ENCODE data around the gene ILKAP. TPM values are rescaled to one million over a fixed set of nuclear protein-coding genes. Genes with fewer than 3 reads are reported as not detected.

ILKAP gene
- total RNA-seq, 1 experiment from 2014 or later = 59.6 TPM

DNA sequence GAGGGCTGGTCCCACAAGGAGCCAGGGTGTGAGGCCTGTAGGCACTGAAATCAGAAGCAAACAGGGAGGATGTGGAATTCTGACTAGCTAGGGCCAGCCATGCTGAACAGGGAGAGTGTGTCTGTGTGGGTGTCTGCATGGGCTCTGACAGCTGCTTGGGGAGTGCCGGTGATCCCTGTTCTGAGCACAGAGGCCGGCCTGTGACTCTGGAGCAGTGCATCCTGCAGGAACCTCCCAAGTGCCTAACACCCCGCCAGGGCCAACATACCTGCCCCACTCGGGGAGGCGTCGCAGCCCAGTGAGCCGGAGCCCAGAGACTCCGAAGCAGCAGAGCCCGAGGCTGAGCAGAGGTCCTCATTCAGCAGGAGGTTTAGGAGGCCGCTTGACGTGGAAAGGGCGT is 47.8 kb upstream of the ILKAP start:
- Mint-ChIP-seq H3K4me1 (ENCODE audit: insufficient read depth, unreplicated experiment) (peaks cover 13% of the 10 kb centered on the region), H3K9me3 (ENCODE audit: unreplicated experiment) (no peaks in the 10 kb centered on the region), H3K36me3 (ENCODE audit: insufficient read depth, unreplicated experiment) (peaks cover 66% of the 10 kb centered on the region), H3K4me3 (ENCODE audit: unreplicated experiment) (no peak overlapping the region), H3K27me3 (ENCODE audit: insufficient read depth, unreplicated experiment) (no peaks in the 10 kb centered on the region), H3K27ac (ENCODE audit: low read depth, unreplicated experiment) (no peak overlapping the region)
- intact Hi-C loops (cut with micrococcal nuclease) = no loop called here
- DNase-seq (ENCODE audit: unreplicated experiment) = no peak
- ChIA-PET POLR2A (no interaction called here), CTCF (no interaction called here)
- BruUV-seq (replicated peaks) = no TSS peak
- no peak for TF ChIP-seq CTCF (IDR thresholded peaks at IDR 0.05; ENCODE audit: unreplicated experiment)

GRCh38 chr2:238250896-238251295 is 47.4 kb upstream of the ILKAP start:
- Mint-ChIP-seq H3K9me3 (ENCODE audit: unreplicated experiment) (no peaks in the 10 kb centered on the region), H3K27ac (ENCODE audit: low read depth, unreplicated experiment) (no peak overlapping the region), H3K4me1 (ENCODE audit: insufficient read depth, unreplicated experiment) (peaks cover 13% of the 10 kb centered on the region), H3K36me3 (ENCODE audit: insufficient read depth, unreplicated experiment) (peaks cover 66% of the 10 kb centered on the region), H3K27me3 (ENCODE audit: insufficient read depth, unreplicated experiment) (no peaks in the 10 kb centered on the region), H3K4me3 (ENCODE audit: unreplicated experiment) (no peak overlapping the region)
- ChIA-PET CTCF (interaction anchor here (0.6 kb wide), 1 partner anchor 1117 kb away, joined by 3 read pairs; no protein-coding TSS in a partner anchor), POLR2A (no interaction called here)
- no peak for DNase-seq (ENCODE audit: unreplicated experiment)
- intact Hi-C loops (cut with micrococcal nuclease) = no loop called here
- no TSS peak for BruUV-seq (replicated peaks)
- TF ChIP-seq CTCF (IDR thresholded peaks at IDR 0.05; ENCODE audit: unreplicated experiment) = no peak

DNA sequence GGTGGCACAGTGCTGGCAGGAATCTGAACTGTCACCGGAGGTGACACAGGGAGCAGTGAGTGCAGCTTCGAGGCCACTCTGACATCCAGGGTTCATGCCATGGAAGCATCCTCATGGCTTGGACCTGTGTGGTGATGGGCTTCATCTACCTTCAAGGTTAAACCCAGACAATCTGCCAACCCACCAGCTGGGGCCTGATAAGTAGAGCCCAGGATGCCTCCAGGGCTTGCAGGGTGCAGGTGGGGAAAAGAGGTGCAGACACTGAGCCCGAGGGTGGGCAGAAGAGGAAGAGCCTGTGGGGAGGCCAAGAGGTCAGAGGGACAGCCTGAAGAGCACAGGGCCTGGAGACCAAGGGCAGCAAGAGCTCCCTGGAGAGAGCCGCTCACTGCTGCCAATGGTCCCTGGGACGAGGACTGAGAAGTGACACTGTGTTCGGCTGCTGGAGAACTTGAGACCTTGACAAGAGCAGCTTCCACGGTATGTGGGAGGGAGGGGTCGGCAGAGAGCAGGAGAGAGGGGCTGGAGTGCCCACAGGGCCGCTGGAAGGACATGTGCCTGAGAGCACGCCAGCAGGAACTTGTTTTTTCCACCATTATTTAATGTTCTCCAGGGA is 44.5 kb upstream of the ILKAP start:
- H3K27ac Mint-ChIP-seq (ENCODE audit: low read depth, unreplicated experiment) = no peak overlapping the region
- TF ChIP-seq CTCF (IDR thresholded peaks at IDR 0.05; ENCODE audit: unreplicated experiment) = no peak
- intact Hi-C loops (cut with micrococcal nuclease) = no loop called here

DNA sequence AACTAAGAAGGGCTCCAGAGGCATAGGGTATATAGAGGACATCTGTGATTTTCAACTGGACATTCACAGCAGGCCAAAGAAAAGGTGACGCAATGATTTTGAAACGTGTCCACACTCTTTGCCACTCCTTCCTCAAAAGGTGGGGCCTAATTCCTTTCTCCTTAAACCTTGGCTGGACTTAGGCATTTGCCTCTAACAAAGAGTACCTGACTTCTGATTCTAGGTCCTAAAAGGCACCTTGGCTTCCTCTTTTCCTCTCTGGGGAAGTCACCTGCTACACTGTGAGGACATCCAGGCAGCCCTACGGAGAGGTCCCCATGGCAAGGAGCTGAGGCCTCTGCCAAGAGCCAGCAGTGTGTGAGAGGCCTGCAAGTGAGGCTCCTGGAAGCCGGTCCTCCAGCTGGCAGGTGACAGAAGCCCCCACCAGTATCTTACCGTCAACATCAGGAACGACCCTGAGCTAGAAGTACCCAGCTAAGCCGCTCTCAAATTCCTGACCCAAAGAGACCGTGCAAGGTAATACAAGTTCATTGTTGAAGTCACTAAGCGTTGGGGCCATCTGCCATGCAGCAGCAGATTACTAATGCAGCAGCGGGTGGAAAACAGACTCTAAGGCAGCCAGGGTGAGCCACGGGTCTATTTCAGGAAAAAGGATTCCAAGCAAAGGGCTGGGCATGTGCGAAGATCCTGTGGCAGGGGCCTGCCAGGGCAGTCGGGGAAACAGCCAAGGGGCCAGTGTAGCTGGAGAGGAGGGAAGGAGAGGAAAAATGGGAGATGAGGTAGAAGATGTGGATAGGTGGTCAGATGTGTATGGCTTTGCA is 43.7 kb upstream of the ILKAP start:
- no peaks in the 10 kb centered on the region for H3K27me3 Mint-ChIP-seq (ENCODE audit: insufficient read depth, unreplicated experiment)
- TF ChIP-seq CTCF (IDR thresholded peaks at IDR 0.05; ENCODE audit: unreplicated experiment) = no peak
- no TSS peak for BruUV-seq (replicated peaks)
- peaks cover 13% of the 10 kb centered on the region for H3K4me1 Mint-ChIP-seq (ENCODE audit: insufficient read depth, unreplicated experiment)
- no peak overlapping the region for H3K27ac Mint-ChIP-seq (ENCODE audit: low read depth, unreplicated experiment)
- POLR2A ChIA-PET = no interaction called here
- no peak overlapping the region for H3K4me3 Mint-ChIP-seq (ENCODE audit: unreplicated experiment)
- H3K36me3 Mint-ChIP-seq (ENCODE audit: insufficient read depth, unreplicated experiment) = peaks cover 55% of the 10 kb centered on the region
- no peaks in the 10 kb centered on the region for H3K9me3 Mint-ChIP-seq (ENCODE audit: unreplicated experiment)
- intact Hi-C loops (cut with micrococcal nuclease) = no loop called here
- CTCF ChIA-PET = interaction anchor here (0.6 to 2.4 kb wide), 3 partner anchors 8 to 861 kb away, joined by 3 to 9 read pairs (median 3); no protein-coding TSS in a partner anchor
- peak; percentile 62 for DNase-seq (ENCODE audit: unreplicated experiment)

More for the DNA sequence above, 44.5 kb upstream of the ILKAP start:
- CTCF ChIA-PET = interaction anchor here (0.6 to 2.6 kb wide), 3 partner anchors 8 to 861 kb away, joined by 3 to 10 read pairs (median 9); no protein-coding TSS in a partner anchor
- Mint-ChIP-seq H3K4me3 (ENCODE audit: unreplicated experiment) (no peak overlapping the region), H3K27me3 (ENCODE audit: insufficient read depth, unreplicated experiment) (no peaks in the 10 kb centered on the region), H3K4me1 (ENCODE audit: insufficient read depth, unreplicated experiment) (peaks cover 13% of the 10 kb centered on the region), H3K9me3 (ENCODE audit: unreplicated experiment) (no peaks in the 10 kb centered on the region), H3K36me3 (ENCODE audit: insufficient read depth, unreplicated experiment) (peaks cover 55% of the 10 kb centered on the region)
- POLR2A ChIA-PET = no interaction called here
- DNase-seq (ENCODE audit: unreplicated experiment) = no peak
- no TSS peak for BruUV-seq (replicated peaks)

All from MCF 10A (cell line).